HG03439 (cell line): ENCODE measurements around the gene TUBB4B.
A peak's percentile ranks its signal among the peaks of the same experiment; 100 is the strongest.
"Not testable (repeated sequence)": the region's sequence is repeated elsewhere in the genome, so short reads cannot be mapped to it uniquely, and the experiment has no call there.

ENCODE experiments used
- ATAC-seq: cut with Tn5 transposase; IDR thresholded peaks from one replicate; pipeline ENCODE4 v1.9.1; 2021; ENCODE audit warnings: mild to moderate bottlenecking, moderate library complexity; ENCODE audit not compliant: unreplicated experiment

The TUBB4B gene

GRCh38 chr9:137250329-137251193 lies 9.5 kb downstream of the TUBB4B start:
- no peak for ATAC-seq

- no peak for ATAC-seq
Measured at GRCh38 chr9:137251194-137251461, 10.0 kb downstream of the TUBB4B start, which contains the start of gene STPG3. Gene STPG3 (plus strand): TSS chr9:137251286. CDS start chr9:137251287, 1 bp downstream.

GRCh38 chr9:137251490-137252268 lies 10.6 kb downstream of the TUBB4B start:
- no peak for ATAC-seq

GRCh38 chr9:137252555-137253506 lies 11.7 kb downstream of the TUBB4B start:
- no peak for ATAC-seq

GRCh38 chr9:137253717-137254623 lies 12.9 kb downstream of the TUBB4B start:
- no peak for ATAC-seq

GRCh38 chr9:137254624-137255447 lies 13.7 kb downstream of the TUBB4B start, which contains the start of gene NELFB:
Gene NELFB (plus strand): TSS chr9:137255327.
- ATAC-seq: peak; percentile 59

GRCh38 chr9:137255448-137256114 lies 14.5 kb downstream of the TUBB4B start:
- peak; percentile 42 for ATAC-seq

- no peak for ATAC-seq
Measured at GRCh38 chr9:137256362-137256761, 15.3 kb downstream of the TUBB4B start.

- no peak for ATAC-seq
Measured at GRCh38 chr9:137256856-137257255, 15.8 kb downstream of the TUBB4B start.

GRCh38 chr9:137262173-137262908 lies 21.3 kb downstream of the TUBB4B start:
- ATAC-seq: not testable (repeated sequence)

- no peak for ATAC-seq
Measured at GRCh38 chr9:137262909-137263285, 21.8 kb downstream of the TUBB4B start.

GRCh38 chr9:137263506-137263905 lies 22.4 kb downstream of the TUBB4B start:
- no peak for ATAC-seq

- no peak for ATAC-seq
Measured at GRCh38 chr9:137264067-137264466, 23.0 kb downstream of the TUBB4B start.

- ATAC-seq: no peak
Measured at GRCh38 chr9:137265496-137266161, 24.5 kb downstream of the TUBB4B start.

- no peak for ATAC-seq
Measured at GRCh38 chr9:137266162-137266527, 25.1 kb downstream of the TUBB4B start.

- ATAC-seq: no peak
Measured at GRCh38 chr9:137266585-137267453, 25.7 kb downstream of the TUBB4B start.
